Stimulated activated CD4-positive, alpha-beta T cell treated with anti-CD3 and anti-CD28 coated beads, Interleukin-12 subunit alpha, Interleukin-12 subunit beta, amount 100 ng/mL, for 4 hours (primary cell): ENCODE results near the gene PHACTR3.
A peak's percentile ranks its signal among the peaks of the same experiment; 100 is the strongest.

Source experiments
- DNase-seq: peaks from one replicate; pipeline ENCODE4 v3.0.0-alpha.2; 2020

PHACTR3 gene

GRCh38 chr20:59767656-59768055 lies 163.3 kb downstream of the PHACTR3 start:
- DNase-seq: no peak

- DNase-seq: no peak
Measured at GRCh38 chr20:59770270-59770669, 165.9 kb downstream of the PHACTR3 start.

DNA sequence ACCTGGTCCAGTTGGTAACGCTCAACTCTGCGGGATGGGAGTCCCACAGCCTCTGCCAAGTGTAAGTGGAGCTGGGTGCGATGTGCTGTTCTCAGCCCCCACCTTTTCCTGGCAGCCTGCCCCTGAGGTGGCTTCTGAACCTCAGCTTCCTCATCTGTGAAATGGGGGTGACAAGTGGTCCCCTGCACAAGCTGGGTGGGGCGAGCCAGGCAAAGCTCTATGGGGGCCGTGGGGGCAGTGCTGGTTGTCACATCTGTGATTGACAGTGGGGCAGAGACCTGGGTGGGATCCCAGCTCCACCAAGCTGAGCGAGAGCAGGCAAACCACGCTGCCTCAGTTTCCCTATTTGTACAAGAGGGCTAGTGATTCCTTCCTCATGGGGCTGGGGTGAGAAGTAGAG lies 166.5 kb downstream of the PHACTR3 start:
- DNase-seq: no peak

GRCh38 chr20:59771506-59772372 lies 167.4 kb downstream of the PHACTR3 start:
- no peak for DNase-seq

- DNase-seq: no peak
Measured at GRCh38 chr20:59772373-59772705, 168.0 kb downstream of the PHACTR3 start.

- no peak for DNase-seq
Measured at GRCh38 chr20:59772931-59773913, 168.9 kb downstream of the PHACTR3 start.

DNA sequence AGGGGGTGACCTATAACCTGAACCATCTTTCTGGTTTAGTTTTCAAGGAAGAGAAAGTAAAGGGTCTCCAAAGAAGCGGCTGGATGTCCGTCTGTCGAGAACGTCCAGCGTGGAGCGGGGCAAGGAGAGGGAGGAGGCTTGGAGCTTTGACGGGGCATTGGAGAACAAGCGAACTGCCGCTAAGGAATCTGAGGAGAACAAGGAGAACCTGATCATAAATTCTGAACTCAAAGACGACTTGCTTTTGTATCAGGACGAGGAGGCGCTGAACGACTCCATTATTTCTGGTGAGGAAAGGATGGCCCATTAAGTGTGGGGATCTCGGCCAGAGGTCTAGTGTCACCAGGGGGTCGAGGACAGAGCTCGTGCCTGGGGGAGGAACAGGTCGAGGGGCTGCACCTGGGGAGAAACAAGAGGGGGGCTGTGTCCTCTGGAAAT lies 169.9 kb downstream of the PHACTR3 start:
- no peak for DNase-seq

DNA sequence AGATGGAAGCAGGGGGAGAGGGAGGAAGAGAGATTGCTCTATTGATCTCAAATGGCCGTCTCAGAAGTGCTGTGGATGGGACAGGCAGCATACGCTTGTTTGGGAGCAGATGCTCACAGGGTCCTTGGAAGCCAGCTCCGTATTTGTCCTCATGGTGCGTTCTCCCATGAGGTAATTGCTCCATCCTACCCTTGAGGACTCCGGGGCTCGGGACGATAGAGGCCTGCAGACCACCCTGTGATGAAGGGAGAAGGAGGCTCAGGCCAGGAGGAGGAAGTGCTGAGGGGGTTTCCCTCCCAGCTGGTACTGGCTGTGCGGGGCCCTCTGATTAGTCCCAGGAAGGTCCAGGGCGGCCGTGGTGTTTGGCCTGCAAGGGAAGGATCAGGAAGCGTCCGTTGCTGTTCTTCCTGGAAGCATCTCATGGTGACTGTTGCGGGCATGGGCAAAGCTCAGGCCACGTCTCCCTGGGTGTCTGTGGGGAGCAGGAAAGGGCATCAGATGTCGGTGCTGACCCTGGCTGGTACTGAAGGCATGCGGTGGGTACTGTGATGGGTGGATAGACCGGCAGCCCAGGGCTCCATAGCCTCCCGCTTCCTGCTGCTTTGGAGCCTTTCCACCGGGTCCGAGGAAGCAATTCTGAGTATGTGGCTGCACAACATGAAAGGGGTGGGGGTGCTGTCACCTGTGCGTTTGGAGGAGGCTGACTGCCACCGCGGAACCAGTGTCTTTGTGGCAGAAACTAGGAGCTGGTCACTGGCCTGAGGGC lies 170.8 kb downstream of the PHACTR3 start:
- no peak for DNase-seq

- no peak for DNase-seq
Measured at GRCh38 chr20:59775687-59776055, 171.3 kb downstream of the PHACTR3 start.

- DNase-seq: no peak
Measured at GRCh38 chr20:59776059-59776603, 171.8 kb downstream of the PHACTR3 start.

DNA sequence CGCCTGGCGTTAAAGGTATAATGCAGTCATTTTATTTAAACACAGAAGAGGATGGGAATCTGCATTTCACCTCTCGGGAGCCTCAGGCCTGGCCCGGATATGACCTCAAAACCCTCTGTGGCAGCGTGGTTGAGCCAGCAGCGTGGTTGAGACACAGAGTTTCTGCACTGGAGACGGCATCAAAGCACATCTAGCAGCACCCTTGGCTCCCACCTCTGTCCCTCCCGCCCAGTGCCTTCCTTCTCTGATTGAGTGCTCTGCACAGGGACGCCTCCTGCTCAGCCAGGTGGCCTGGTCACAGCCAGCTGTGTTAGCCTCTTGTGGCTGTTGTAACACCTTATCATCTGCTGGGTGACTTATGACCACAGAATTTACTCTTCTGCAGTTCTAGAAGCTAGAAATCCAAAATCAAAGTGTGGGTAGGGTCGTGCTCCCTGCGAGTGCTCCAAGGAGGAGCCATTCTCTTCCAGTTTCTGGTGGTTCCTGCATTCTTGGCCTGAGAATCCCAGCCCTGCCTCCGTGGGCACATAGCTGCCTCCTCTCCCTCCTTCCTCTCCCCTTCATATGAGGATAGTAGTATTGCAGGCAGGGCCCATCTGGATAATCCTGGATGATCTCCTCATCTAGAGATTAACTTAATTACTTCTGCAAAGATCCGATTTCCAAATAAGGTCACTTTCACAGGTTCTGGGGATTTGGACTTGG lies 172.4 kb downstream of the PHACTR3 start:
- DNase-seq: no peak

DNA sequence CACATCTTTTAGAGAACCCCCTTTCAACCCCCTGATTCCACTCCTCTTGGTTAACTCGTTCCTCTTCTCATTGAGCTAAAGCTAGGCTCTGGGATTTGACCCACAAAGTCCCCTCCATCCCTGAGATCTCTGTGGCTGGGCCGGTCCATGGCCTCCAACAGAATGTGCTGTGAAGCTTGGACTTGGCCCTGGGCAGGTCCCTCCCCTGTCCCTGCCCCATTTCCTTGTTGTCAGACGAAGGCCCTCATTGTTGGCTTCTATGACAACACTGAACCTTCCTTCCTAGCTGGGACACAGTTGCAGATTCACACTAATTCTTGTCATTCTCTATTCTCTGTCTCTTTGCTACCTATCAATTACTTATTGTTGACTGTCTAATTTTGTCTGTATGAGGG lies 173.0 kb downstream of the PHACTR3 start:
- no peak for DNase-seq

DNA sequence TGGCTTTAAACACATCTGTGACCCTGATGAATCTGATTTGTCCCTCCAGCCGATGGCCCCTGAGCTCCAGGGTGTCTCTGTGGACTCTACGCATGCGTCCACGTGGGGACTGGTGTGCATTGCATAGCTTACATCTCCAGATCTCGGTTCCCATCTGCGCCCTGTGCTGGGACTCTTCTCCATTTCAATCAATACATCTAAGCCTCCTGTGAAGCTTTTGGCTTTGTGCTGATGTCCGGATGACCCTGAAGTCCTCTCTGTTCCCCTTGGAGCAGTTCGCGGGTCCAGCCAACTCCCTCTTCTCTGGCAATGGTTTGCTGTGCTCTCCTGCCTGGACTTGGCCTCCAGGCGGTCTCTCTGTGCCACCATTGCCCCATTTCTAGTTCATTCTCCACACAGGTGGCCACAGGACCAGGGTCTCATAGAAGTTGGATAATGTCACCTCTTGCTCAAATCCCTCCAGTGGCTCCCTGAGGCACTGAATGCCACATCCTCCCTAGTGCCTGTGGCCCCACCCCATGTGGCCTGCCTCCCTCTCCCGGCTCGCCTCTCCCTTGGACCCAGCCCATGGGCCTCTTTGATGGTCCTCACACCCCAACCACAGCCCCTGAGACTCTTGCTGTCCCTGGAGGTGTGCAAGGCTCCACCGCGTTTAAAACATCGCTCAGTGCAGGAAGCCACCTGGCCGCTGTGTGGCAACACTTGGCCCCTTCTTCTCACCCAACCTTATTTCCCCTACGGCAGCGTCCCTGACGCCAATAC lies 173.7 kb downstream of the PHACTR3 start:
- DNase-seq: no peak

DNA sequence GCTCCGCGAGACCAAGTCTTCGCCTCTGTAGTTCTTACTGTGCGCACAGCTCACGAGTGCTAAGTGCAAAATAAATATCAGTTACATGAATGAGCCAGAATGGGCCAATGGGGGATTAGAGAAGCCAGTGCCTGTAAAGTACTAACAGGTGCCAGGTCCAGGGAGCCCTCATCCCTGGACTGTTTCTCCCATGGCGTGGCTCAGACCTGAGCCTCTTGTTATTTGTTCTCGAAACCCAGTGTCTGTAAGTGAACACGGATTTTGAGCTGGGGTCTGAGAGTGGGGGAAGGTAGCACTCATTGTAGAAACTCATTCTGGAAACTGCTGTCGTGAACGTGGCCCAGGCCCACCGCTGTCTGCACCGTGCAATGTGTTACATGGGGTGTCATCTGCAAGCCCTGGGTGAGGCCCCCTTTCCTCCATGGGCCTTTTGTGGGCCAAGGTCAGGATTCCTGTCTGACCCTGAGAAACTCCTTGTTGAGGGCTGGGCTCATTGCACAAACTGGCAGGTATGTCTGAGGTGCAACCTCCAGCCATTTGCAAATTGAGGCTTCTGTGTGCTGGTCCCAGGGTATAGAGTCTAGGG lies 174.4 kb downstream of the PHACTR3 start:
- DNase-seq: no peak

GRCh38 chr20:59779656-59780380 lies 175.5 kb downstream of the PHACTR3 start:
- no peak for DNase-seq

DNA sequence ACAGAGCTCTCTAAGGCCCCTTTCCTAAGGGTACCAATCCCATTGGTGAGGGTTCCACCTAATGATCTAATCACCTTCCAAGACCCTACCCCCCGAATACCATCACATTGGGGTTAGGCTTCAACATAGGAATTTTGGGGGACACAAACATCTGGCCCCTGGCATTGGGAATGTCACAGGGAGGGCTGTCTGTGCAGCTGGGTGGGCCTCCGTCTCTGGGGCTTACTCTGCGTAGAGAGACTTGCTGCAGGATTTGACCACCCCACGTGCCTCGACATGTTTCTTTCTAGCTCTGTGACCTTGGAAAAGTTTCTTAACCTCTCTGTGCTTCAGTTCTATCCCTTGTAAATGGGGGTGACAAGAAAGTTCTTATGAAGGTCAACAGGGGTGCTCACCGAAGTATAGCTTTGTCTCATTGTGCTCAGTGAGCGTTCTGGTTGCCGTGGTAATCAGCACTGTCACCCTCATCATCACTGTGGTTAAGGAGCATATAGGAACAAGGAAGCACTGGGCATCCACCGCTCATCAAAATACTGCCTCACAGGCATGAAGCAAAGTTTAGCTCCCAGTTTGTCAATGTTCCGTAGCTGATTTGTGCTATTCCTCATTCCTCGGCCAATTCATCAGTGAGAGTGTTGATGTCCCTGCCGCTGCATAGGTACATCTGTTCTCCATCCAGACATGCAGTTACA lies 176.3 kb downstream of the PHACTR3 start:
- no peak for DNase-seq

GRCh38 chr20:59781226-59781625 lies 176.9 kb downstream of the PHACTR3 start:
- DNase-seq: no peak

GRCh38 chr20:59782986-59783640 lies 178.8 kb downstream of the PHACTR3 start:
- DNase-seq: peak; percentile 16

GRCh38 chr20:59783641-59784010 lies 179.3 kb downstream of the PHACTR3 start:
- no peak for DNase-seq
